ENCODE measurements around the gene ELMO1. TPM values are rescaled to one million over a fixed set of nuclear protein-coding genes. Genes with fewer than 3 reads are reported as not detected.
A peak's percentile ranks its signal among the peaks of the same experiment; 100 is the strongest.

The ELMO1 gene
- total and polyA plus RNA-seq, 10 donors: 26.0 to 494 (median 201) TPM

DNA sequence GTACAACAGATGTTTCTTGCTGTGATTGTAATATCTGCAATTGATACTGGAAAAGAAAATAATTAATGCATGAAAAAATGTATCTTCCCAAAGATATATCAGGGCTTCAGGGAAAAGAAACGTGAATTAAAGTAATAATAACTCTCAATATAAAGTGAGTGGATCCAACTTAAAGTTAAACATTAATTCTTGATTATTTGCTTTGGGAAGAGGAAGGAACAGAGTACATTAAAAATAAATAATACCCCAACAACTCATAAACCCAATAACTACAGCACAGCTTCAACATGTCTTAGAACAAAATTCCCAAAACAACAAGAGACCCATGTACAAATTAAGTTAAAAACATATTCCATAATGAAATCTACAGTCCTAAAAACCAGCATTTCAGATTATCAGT, 33.0 kb downstream of the ELMO1 start:
- no peak overlapping the region for H3K27ac ChIP-seq
- peaks cover 0 to 8% (median 0%) of the 10 kb centered on the region in 8 donors for H3K9me3 ChIP-seq
- H3K4me3 ChIP-seq: no peak overlapping the region
- 85 to 97% (median 94%) methylated on average over 1 of the region's 1 CpG for WGBS, 5 donors
- no peak for TF ChIP-seq POLR2A (IDR thresholded peaks at IDR 0.05)
- TF ChIP-seq, protein P1, sequence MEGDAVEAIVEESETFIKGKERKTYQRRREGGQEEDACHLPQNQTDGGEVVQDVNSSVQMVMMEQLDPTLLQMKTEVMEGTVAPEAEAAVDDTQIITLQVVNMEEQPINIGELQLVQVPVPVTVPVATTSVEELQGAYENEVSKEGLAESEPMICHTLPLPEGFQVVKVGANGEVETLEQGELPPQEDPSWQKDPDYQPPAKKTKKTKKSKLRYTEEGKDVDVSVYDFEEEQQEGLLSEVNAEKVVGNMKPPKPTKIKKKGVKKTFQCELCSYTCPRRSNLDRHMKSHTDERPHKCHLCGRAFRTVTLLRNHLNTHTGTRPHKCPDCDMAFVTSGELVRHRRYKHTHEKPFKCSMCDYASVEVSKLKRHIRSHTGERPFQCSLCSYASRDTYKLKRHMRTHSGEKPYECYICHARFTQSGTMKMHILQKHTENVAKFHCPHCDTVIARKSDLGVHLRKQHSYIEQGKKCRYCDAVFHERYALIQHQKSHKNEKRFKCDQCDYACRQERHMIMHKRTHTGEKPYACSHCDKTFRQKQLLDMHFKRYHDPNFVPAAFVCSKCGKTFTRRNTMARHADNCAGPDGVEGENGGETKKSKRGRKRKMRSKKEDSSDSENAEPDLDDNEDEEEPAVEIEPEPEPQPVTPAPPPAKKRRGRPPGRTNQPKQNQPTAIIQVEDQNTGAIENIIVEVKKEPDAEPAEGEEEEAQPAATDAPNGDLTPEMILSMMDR (IDR thresholded peaks at IDR 0.05 in 8 of 11, conservative IDR thresholded peaks at IDR 0.05 in 3 of 11): no peak
- TF ChIP-seq POLR2AphosphoS5 (IDR thresholded peaks at IDR 0.05): no peak
- peaks cover 0 to 11% (median 0%) of the 10 kb centered on the region in 6 donors for H3K36me3 ChIP-seq
- intact Hi-C loops (cut with DNase I; ENCODE audit: low total_unique reads): no loop called here
- no peaks in the 10 kb centered on the region for H3K27me3 ChIP-seq (replicated peaks in 1 of 7)
- H3K4me1 ChIP-seq: peaks cover 11 to 79% (median 46%) of the 10 kb centered on the region in 6 donors
- no peak for DNase-seq

DNA sequence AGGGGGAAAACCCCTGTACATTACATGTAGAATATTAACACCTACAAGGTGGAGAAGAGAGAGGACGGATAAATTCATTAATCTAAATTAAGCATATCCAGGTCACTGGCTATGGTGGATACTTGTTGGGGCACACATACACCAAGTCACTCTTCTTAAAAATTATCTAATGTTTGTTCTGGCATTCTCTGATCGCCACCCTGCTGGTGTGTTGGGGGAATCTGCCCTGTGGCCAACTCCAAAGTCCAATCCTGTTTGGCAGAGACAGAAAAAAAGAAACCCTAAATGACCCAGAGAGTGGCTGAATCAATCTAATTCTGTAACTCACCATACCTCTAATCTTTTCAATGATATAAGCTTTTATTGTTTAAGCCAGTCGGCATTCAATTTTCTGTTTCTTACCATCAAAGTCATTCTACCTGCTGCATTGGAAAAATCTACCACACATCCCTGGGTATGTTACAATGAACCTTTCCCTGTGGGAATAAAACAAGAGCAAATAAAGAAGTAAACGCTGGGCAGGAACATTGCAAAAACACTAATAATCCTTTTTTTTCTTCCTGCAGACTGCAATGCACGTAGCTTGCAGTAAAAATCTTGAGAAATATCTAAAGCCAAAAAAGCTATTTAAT, 34.2 kb downstream of the ELMO1 start:
- Histone ChIP-seq H3K27ac (no peak overlapping the region), H3K36me3 (peaks cover 0 to 11% (median 0%) of the 10 kb centered on the region in 6 donors), H3K27me3 (replicated peaks in 1 of 7) (no peaks in the 10 kb centered on the region), H3K4me1 (peaks cover 18 to 79% (median 46%) of the 10 kb centered on the region in 6 donors), H3K9me3 (peaks cover 0 to 8% (median 0%) of the 10 kb centered on the region in 8 donors), H3K4me3 (no peak overlapping the region)
- no peak for DNase-seq
- 83 to 96% (median 89%) methylated on average over 5 of the region's 5 CpGs for WGBS, 5 donors
- no peak for TF ChIP-seq POLR2AphosphoS5 (IDR thresholded peaks at IDR 0.05)
- TF ChIP-seq POLR2A (IDR thresholded peaks at IDR 0.05): no peak
- TF ChIP-seq, protein P1 (IDR thresholded peaks at IDR 0.05 in 8 of 11, conservative IDR thresholded peaks at IDR 0.05 in 3 of 11): no peak
- intact Hi-C loops (cut with DNase I; ENCODE audit: low total_unique reads): no loop called here

DNA sequence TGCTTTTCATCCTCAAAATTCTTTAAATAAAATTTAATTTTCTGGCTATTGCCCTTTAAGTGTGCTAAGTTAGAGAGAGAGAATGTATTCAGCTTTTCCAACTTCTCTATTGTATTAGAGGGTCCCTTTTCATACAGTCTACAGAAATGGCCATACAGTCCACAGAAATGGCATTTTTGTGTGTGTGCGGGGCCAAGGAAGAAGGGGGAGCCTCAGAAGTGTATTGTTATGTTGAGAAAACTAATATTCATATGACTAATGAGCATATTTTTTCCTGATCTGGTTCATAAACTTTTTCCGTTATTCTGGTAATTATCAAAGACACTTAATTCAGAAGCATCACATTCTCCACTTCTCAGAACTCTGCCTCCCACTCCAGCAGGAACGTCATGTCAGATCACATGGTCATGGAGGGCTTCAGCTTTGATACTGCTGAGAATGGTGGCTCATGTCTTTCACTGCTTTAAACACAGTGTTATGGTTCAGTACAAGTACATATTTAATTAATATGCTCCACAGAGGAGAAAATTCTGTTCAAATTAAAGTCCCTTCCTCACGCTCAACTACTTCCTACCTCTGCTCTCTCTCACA, 37.1 kb downstream of the ELMO1 start:
- DNase-seq: no peak
- H3K27ac ChIP-seq: peak overlapping the region; percentile 9 to 85 (median 67)
- peaks cover 0 to 6% (median 0%) of the 10 kb centered on the region in 6 donors for H3K36me3 ChIP-seq
- no peaks in the 10 kb centered on the region for H3K27me3 ChIP-seq (replicated peaks in 1 of 7)
- 69 to 82% (median 76%) methylated on average over 4 of the region's 4 CpGs for WGBS, 5 donors
- intact Hi-C loops (cut with DNase I; ENCODE audit: low total_unique reads): no loop called here
- peaks cover 42 to 80% (median 53%) of the 10 kb centered on the region in 6 donors for H3K4me1 ChIP-seq
- H3K9me3 ChIP-seq: peaks cover 0 to 8% (median 0%) of the 10 kb centered on the region in 8 donors
- H3K4me3 ChIP-seq: no peak overlapping the region
- TF ChIP-seq POLR2A (IDR thresholded peaks at IDR 0.05): no peak
- TF ChIP-seq, protein P1 (IDR thresholded peaks at IDR 0.05 in 8 of 11, conservative IDR thresholded peaks at IDR 0.05 in 3 of 11): no peak
- TF ChIP-seq POLR2AphosphoS5 (IDR thresholded peaks at IDR 0.05): no peak

Measured in spleen (tissue), 11 donors.